ENCODE data around the gene TRPM8.

The TRPM8 gene

DNA sequence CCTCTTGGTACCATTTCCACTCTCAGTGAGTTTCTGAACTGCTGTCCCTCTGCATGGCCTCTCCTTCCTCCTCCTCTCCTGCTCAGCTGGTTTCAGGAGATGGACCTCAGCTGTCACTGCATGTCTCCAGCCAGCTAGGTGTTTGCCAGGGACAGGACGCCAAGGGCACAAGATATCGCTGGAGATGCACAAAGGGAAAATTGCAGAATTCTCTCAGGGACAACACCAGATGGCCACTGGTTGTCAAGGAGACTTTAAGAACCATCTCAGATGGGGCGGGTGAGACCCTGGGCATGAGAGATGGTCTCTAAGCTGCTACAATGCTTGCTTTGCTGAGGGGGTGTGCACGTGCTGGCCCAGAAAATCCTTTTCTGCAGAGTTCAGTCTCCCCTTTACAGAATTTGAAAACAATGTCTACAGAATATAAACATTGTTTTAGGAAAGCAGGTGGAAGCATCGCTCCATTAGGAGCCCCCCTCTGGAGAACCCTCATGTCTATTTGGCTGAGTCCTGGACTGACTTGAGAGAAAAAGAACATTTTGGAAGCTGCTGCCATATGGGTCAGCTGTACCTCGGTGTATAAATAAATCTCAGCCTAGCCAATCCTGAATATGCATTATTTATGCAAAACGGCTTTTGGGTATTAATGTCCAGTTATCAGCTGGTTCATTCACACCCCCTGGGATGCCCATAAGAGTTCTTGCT is 75.5 kb downstream of the TRPM8 start:
- no peak overlapping the region for H3K9ac ChIP-seq (ENCODE audit: low read depth, low read length)
- peaks cover 4% of the 10 kb centered on the region; the same call in 1 of the 2 replicates for H3K9me3 ChIP-seq (ENCODE audit: control insufficient read depth, insufficient read depth, low read length)
- no peaks in the 10 kb centered on the region for H3K36me3 ChIP-seq (ENCODE audit: insufficient read depth, low read length)
- H3K4me1 ChIP-seq (ENCODE audit: insufficient read depth, low read length): no peaks in the 10 kb centered on the region

DNA sequence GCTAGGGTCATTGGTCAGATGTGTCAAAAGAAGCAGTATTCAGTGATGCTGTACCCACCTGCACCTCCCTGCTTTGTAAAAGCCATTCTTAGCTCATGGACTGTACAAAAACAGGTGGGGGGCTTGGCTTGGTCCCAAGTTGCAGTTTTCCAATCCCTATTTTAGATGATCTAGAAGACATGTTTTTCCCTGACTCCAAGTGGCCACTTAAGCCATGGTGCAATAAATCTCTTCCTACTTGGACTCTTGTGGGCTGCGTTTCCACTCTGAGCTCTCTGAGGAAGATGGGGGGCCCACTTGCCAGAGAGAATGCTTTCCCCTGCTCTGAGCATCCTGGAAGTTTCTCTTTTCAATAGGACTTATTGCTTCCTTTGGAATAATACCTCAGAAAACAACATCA is 76.3 kb downstream of the TRPM8 start:
- Histone ChIP-seq H3K4me1 (ENCODE audit: insufficient read depth, low read length) (no peaks in the 10 kb centered on the region), H3K9me3 (ENCODE audit: control insufficient read depth, insufficient read depth, low read length) (peaks cover 4% of the 10 kb centered on the region; the same call in 1 of the 2 replicates), H3K36me3 (ENCODE audit: insufficient read depth, low read length) (no peaks in the 10 kb centered on the region; the same call in 1 of the 2 replicates), H3K9ac (ENCODE audit: low read depth, low read length) (no peak overlapping the region)

DNA sequence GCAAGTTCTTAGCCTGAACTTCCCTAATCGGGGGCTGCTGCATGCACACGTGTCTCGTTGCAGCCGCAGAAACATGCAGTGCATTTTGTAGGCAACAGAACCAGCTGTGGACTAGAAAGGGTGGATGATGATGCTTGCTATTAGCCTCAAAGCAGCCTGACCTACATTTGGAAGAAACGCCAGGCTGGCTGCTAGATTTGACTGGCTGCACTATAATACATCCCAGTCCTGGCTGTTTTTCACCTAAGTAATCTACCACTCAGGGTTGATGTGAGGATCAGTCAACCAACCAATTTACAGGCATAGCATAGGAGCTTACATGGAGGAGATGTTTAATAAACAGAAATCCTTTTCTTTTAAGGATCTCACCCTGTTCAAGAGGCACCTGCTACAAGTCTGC is 77.0 kb downstream of the TRPM8 start:
- Histone ChIP-seq H3K4me1 (ENCODE audit: insufficient read depth, low read length) (peaks cover 2% of the 10 kb centered on the region), H3K9me3 (ENCODE audit: control insufficient read depth, insufficient read depth, low read length) (peaks cover 4% of the 10 kb centered on the region; the same call in 1 of the 2 replicates), H3K9ac (ENCODE audit: low read depth, low read length) (no peak overlapping the region)

DNA sequence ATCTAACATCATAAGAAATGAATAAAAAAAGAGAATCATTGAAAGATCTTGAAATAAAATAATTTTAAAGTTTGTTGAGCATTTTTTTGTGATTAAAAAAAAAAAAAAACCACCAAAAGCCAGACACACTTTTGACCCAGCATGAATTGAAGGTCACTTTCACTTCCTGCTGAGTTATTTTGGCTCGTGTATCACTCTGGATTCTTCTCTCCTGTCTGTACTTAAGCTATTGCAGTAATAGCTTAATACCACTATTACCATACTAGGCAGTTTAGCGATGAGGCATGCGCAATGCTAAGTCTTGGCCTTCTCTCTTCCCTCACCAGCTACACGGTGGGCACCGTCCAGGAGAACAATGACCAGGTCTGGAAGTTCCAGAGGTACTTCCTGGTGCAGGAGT is 78.8 kb downstream of the TRPM8 start:
- Histone ChIP-seq H3K9ac (ENCODE audit: low read depth, low read length) (no peak overlapping the region), H3K9me3 (ENCODE audit: control insufficient read depth, insufficient read depth, low read length) (peaks cover 4% of the 10 kb centered on the region; the same call in 1 of the 2 replicates), H3K4me1 (ENCODE audit: insufficient read depth, low read length) (peaks cover 5% of the 10 kb centered on the region), H3K36me3 (ENCODE audit: insufficient read depth, low read length) (no peaks in the 10 kb centered on the region; the same call in 1 of the 2 replicates)

More for the DNA sequence above, 77.0 kb downstream of the TRPM8 start:
- H3K36me3 ChIP-seq (ENCODE audit: insufficient read depth, low read length): no peaks in the 10 kb centered on the region; the same call in 1 of the 2 replicates

DNA sequence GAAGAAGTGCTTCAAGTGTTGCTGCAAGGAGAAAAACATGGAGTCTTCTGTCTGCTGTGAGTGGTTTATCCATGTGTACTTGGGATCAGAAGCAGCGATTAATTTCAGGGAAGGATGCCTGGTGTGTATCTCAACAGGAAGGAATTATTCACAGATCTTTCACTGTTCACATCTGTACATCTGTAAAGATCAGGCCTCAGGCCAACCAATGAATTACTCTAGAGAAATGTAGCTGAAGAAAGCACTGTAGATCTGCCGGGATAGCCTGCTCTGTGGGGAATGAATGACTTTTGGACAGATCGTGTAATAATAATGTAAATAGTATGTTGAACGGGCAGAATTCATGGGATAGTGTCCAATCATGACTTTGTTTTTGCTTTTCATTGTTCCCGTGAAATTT is 79.3 kb downstream of the TRPM8 start:
- Histone ChIP-seq H3K36me3 (ENCODE audit: insufficient read depth, low read length) (no peaks in the 10 kb centered on the region; the same call in 1 of the 2 replicates), H3K9me3 (ENCODE audit: control insufficient read depth, insufficient read depth, low read length) (peaks cover 4% of the 10 kb centered on the region; the same call in 1 of the 2 replicates), H3K9ac (ENCODE audit: low read depth, low read length) (no peak overlapping the region), H3K4me1 (ENCODE audit: insufficient read depth, low read length) (peaks cover 5% of the 10 kb centered on the region)

DNA sequence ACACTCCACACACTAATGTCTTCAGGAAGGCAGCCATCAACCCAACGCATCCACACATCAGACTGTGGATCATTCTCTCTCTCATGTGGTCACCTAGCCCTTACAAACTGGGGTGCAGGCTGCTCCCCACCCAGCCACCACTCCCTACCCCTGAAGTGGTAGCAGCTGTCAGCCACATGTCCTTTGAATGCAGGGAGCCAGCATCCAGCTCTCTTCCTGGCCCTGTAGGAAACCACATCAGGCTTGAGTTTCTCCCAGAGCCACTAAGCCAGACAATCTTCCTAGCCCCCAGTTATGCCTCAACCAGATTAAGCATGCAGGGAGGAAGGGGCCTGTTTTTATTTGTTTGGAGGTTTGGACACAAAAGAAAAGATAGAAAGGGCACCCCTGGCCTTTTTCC is 80.5 kb downstream of the TRPM8 start:
- H3K9me3 ChIP-seq (ENCODE audit: control insufficient read depth, insufficient read depth, low read length): 0 out of 2 replicates have a peak, but pooled peaks cover 2% of the 10 kb centered on the region
- no peaks in the 10 kb centered on the region; the same call in 1 of the 2 replicates for H3K36me3 ChIP-seq (ENCODE audit: insufficient read depth, low read length)
- H3K4me1 ChIP-seq (ENCODE audit: insufficient read depth, low read length): peaks cover 5% of the 10 kb centered on the region
- no peak overlapping the region for H3K9ac ChIP-seq (ENCODE audit: low read depth, low read length)

DNA sequence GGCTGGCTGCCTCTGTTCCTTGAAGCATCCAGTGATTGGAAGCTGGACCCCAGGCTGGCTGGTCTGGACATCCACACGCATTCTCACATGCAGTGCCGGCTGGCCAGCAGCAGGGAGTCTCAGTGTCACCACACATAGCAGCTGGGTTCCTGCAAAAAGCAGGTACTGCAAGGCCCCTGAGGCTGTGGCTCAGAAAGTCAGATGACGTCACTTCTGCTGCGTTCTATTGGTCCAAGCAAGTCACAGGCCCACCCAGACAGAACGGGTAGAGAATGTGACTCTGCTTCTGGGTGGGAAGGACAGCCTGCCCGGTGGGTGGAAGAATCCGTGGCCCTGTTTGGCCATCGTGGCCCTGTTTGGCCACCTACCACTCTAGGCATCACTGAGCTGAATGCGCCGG is 82.0 kb downstream of the TRPM8 start:
- Histone ChIP-seq H3K9ac (ENCODE audit: low read depth, low read length) (no peak overlapping the region), H3K9me3 (ENCODE audit: control insufficient read depth, insufficient read depth, low read length) (0 out of 2 replicates have a peak, but pooled peaks cover 2% of the 10 kb centered on the region), H3K4me1 (ENCODE audit: insufficient read depth, low read length) (peaks cover 9% of the 10 kb centered on the region), H3K36me3 (ENCODE audit: insufficient read depth, low read length) (no peaks in the 10 kb centered on the region; the same call in 1 of the 2 replicates)

DNA sequence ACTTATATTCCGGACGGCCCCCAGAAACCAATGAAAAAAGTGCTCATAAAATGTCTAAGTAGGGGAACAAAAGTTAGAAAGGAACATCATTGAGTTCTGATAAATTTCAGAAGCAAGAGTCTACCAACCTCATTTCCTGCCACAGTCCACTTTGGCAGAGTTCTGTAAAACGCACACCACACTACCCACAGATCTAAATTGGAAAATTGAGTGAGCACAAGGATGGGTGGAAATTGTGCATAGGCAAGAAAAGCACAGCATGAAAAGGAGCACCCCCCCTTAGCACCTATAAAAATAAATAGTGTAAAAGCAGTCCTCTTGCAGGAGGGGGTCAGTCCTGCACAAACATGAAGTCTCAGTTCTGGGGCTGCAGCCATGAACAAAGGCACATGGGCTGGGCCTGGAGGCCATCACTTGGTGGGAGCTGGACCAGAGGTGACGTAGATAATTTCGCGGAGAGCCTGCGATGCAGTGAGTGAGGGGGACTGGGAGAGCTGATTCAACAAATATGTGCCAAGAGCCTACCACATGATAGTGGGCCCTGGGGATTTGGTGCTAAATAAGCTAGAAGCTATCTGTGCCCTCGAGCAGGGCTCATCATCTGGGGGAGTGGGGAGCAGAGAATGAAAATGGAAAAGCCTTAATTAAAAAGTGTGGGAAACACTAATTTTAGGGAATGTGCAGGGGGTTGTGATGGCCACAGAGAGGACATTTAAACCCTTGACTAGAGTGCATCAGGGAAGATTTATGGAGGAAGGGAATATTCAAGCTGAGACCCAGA is 84.4 kb downstream of the TRPM8 start:
- H3K9me3 ChIP-seq (ENCODE audit: control insufficient read depth, insufficient read depth, low read length): no peaks in the 10 kb centered on the region
- no peak overlapping the region for H3K9ac ChIP-seq (ENCODE audit: low read depth, low read length)
- H3K36me3 ChIP-seq (ENCODE audit: insufficient read depth, low read length): no peaks in the 10 kb centered on the region; the same call in 1 of the 2 replicates
- H3K4me1 ChIP-seq (ENCODE audit: insufficient read depth, low read length): peaks cover 14% of the 10 kb centered on the region

DNA sequence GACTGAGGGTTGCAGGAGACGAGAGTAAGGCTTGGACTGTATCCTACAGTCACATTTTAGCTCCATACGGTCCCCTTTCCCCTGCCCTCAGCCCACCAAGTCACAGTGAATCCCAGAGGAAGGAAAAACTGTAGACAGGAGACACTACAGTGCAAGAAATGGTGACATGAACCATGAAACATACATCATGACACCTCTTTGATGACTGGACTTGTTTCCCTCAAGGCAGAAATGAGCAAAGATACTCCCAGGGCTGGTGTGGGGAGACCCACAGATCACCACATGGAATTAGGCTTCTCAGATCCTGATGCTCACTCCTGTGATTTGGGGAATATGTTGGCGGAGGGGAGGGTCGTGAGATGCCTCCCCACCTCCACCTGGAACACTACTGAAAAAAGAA is 85.1 kb downstream of the TRPM8 start:
- no peaks in the 10 kb centered on the region for H3K9me3 ChIP-seq (ENCODE audit: control insufficient read depth, insufficient read depth, low read length)
- no peaks in the 10 kb centered on the region; the same call in 1 of the 2 replicates for H3K36me3 ChIP-seq (ENCODE audit: insufficient read depth, low read length)
- peaks cover 14% of the 10 kb centered on the region for H3K4me1 ChIP-seq (ENCODE audit: insufficient read depth, low read length)
- no peak overlapping the region for H3K9ac ChIP-seq (ENCODE audit: low read depth, low read length)

DNA sequence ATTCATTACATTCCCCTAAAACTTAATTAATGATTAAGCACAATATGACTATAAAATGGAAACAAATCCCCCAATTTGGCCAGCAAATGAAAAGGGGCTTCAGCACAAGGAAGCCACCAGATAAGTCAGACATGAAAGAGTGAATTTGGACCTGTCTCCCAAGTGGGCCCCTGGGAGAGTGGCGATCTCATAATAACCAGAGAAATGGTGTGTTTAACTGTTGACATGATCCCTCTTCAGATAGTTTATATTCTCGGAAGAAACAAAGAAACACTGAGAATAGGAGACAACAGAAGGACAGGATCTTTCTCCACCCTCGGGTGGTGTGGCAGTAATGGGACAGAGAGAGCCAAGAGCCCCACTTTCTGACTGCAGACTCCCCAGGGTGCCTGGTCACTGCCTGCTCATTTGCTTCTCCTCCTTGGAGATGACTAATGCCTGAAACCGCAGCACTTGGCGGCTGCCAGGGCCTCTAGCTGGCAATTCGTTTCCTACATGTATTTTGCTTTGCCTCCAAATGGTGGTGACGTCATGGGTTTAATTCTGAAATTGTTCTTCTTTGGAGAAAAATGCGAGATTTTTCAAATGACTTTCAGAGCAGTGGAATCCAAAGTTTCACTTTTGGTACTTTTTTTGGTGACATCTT is 86.9 kb downstream of the TRPM8 start:
- peaks cover 13% of the 10 kb centered on the region for H3K4me1 ChIP-seq (ENCODE audit: insufficient read depth, low read length)
- no peak overlapping the region for H3K9ac ChIP-seq (ENCODE audit: low read depth, low read length)
- no peaks in the 10 kb centered on the region for H3K36me3 ChIP-seq (ENCODE audit: insufficient read depth, low read length)
- H3K9me3 ChIP-seq (ENCODE audit: control insufficient read depth, insufficient read depth, low read length): no peaks in the 10 kb centered on the region

DNA sequence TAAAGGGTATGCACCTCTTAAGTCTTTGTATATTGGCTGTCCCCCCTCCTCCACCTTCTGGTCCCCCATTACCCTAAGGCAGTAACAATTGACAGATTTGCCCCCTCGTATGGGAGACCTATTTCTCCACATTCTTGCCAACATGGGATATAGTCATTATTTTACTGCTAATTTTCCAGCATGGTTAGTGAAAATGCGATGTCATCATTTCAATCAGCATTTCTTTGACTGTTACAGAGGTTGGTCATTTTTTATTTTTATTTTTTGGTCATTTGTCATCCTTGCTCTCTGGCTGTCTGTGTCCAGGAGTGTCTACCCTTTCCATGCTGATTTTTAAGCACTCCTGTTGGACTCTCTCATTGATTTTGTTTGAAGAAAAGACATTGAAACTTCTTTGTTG is 88.0 kb downstream of the TRPM8 start:
- Histone ChIP-seq H3K9me3 (ENCODE audit: control insufficient read depth, insufficient read depth, low read length) (no peaks in the 10 kb centered on the region), H3K9ac (ENCODE audit: low read depth, low read length) (no peak overlapping the region), H3K36me3 (ENCODE audit: insufficient read depth, low read length) (no peaks in the 10 kb centered on the region), H3K4me1 (ENCODE audit: insufficient read depth, low read length) (peaks cover 9% of the 10 kb centered on the region; the same call in 1 of the 2 replicates)

DNA sequence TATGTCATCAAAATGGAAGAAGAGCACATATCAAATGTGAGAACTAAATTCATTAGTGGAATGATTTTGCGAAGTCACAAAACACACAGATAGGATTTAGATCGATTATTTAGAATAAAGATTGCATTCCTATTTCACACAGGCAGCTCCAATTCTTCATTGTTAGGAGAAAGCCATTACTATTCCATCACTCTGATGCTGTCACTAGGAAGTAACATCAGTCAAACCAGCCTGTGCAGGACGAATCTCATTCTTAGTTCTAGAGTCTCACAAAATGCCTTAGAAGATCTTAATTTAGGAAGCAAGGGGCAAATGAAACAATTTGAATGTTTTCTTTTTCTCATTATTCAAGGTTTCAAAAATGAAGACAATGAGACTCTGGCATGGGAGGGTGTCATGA is 89.3 kb downstream of the TRPM8 start:
- no peak overlapping the region for H3K9ac ChIP-seq (ENCODE audit: low read depth, low read length)
- no peaks in the 10 kb centered on the region for H3K9me3 ChIP-seq (ENCODE audit: control insufficient read depth, insufficient read depth, low read length)
- H3K36me3 ChIP-seq (ENCODE audit: insufficient read depth, low read length): no peaks in the 10 kb centered on the region
- H3K4me1 ChIP-seq (ENCODE audit: insufficient read depth, low read length): peaks cover 9% of the 10 kb centered on the region; the same call in 1 of the 2 replicates

DNA sequence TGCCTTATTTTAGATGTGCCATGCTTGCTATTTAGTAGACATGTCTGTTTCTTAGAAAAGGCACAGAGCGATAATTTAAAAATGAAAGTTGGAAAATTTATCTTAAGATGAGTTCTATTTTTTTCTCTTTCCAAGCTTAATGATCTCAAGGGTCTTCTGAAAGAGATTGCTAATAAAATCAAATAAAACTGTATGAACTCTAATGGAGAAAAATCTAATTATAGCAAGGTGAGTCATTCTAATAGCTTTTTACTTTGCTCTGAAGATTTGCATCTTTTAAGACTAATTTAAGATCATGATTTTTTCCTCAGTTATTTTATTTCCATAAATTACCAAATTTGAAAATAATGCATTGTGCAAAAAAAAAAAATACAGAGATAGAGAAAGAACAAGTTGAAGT is 97.3 kb downstream of the TRPM8 start:
- no peaks in the 10 kb centered on the region for H3K4me1 ChIP-seq (ENCODE audit: insufficient read depth, low read length)
- no peaks in the 10 kb centered on the region for H3K9me3 ChIP-seq (ENCODE audit: control insufficient read depth, insufficient read depth, low read length)
- no peak overlapping the region for H3K9ac ChIP-seq (ENCODE audit: low read depth, low read length)
- H3K36me3 ChIP-seq (ENCODE audit: insufficient read depth, low read length): no peaks in the 10 kb centered on the region

DNA sequence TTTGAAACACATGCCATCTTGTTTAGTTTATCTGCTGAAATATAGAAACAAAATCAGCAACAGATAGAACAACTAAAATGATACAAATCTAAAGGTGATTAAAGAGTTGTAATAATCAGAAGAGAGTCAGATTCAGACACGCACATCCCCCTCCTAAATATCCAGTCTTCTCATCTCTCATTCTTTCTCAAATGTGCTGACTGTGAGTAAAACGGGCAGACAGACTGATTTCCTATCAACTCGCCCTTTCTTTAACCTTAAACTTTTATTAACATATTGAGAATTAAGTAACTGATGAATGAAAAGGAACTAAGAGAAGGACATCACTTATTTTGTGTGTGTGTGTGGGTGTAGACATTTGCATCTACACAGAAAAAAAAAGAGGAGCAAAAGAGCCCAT is 98.7 kb downstream of the TRPM8 start:
- Histone ChIP-seq H3K36me3 (ENCODE audit: insufficient read depth, low read length) (no peaks in the 10 kb centered on the region), H3K9me3 (ENCODE audit: control insufficient read depth, insufficient read depth, low read length) (no peaks in the 10 kb centered on the region), H3K9ac (ENCODE audit: low read depth, low read length) (no peak overlapping the region), H3K4me1 (ENCODE audit: insufficient read depth, low read length) (no peaks in the 10 kb centered on the region)

Data from ES-I3 (cell line).